ENCODE measurements around the gene FHAD1. TPM values are rescaled to one million over a fixed set of nuclear protein-coding genes. Genes with fewer than 3 reads are reported as not detected.

FHAD1 gene
- total RNA-seq, 1 experiment from 2014 or later, result 1.9 TPM

DNA sequence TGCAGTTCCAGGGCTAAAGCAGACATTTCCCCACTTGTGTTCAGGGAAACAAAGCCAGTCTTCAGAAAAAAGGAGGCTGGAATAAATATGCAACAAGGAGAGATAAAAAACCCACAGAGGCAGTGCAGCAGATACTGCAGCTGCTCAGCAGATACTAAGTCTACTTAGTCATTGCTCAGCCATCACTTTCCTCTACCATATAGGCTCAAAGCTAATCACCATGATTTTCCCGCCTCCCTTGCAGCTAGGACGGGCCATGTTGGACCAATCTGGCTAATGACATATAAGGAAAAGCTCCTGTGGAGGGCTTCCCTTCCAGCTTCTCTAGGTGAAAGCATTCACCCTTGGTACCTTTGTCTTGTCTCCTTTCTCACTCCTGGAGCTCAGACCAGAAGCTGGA lies 152.7 kb downstream of the FHAD1 start:
- H3K14ac ChIP-seq (ENCODE audit: insufficient read depth, low read length), result no peak overlapping the region
- Mint-ChIP-seq H3K4me3 (no peak overlapping the region), H3K27ac (no peak overlapping the region), H3K9me3 (peaks cover 15 to 22% of the 10 kb centered on the region in 2 experiments), H3K27me3 (ENCODE audit: low read depth) (peaks cover 13% of the 10 kb centered on the region), H3K4me1 (peaks cover 10 to 12% of the 10 kb centered on the region in 2 experiments), H3K36me3 (ENCODE audit: insufficient read depth in 1 of 3, low read depth in 3 of 3) (peaks cover 11 to 18% (median 13%) of the 10 kb centered on the region in 3 experiments)
- no peak overlapping the region for H2BK12ac ChIP-seq (ENCODE audit: insufficient read length, low read depth, low read length)
- no peak overlapping the region for H2BK5ac ChIP-seq (ENCODE audit: insufficient read length, low read length)
- no peak overlapping the region for H4K91ac ChIP-seq (ENCODE audit: insufficient read length, low read depth, low read length)
- no peak for DNase-seq
- no peak overlapping the region for H3K23ac ChIP-seq (ENCODE audit: insufficient read length, low read depth, low read length)
- no peaks in the 10 kb centered on the region; the same call in 1 of the 2 replicates for H3K27me3 ChIP-seq (ENCODE audit: insufficient read depth, low read length)
- H3K4ac ChIP-seq (ENCODE audit: low read depth, low read length), result no peak overlapping the region
- no peak overlapping the region for H4K8ac ChIP-seq (replicated peaks; ENCODE audit: insufficient read length, low read depth, low read length)
- no peaks in the 10 kb centered on the region for H3K4me1 ChIP-seq (ENCODE audit: insufficient read depth, low read length)
- no peak overlapping the region for H2AK5ac ChIP-seq (ENCODE audit: insufficient read length, low read length)
- H2BK15ac ChIP-seq (ENCODE audit: low read depth, low read length), result no peak overlapping the region
- H3T11ph ChIP-seq (ENCODE audit: low read length), result no peak overlapping the region
- H3K18ac ChIP-seq (ENCODE audit: insufficient read length, low read depth, low read length), result no peak overlapping the region
- WGBS (ENCODE audit: extremely low coverage, insufficient read length, low lambda C conversion rate), result no CpG with 5 or more reads among the region's 2 CpGs
- H4K20me1 ChIP-seq (ENCODE audit: control insufficient read depth, insufficient read depth, insufficient read length), result no peaks in the 10 kb centered on the region
- H3K4me2 ChIP-seq (ENCODE audit: insufficient read depth, insufficient read length, low read length), result no peak overlapping the region
- no peaks in the 10 kb centered on the region for H3K79me1 ChIP-seq (ENCODE audit: insufficient read depth, low read depth, low read length, poor library complexity, severe bottlenecking)
- H2BK20ac ChIP-seq (ENCODE audit: low read depth, low read length, poor library complexity, severe bottlenecking), result no peak overlapping the region
- no peaks in the 10 kb centered on the region for H3K79me2 ChIP-seq (ENCODE audit: insufficient read depth, low read length)
- no peaks in the 10 kb centered on the region for H3K9me3 ChIP-seq (ENCODE audit: control insufficient read depth, low read depth, low read length)
- no peaks in the 10 kb centered on the region for H3K23me2 ChIP-seq (ENCODE audit: insufficient read length, low read depth, low read length, poor library complexity, severe bottlenecking)
- H4K5ac ChIP-seq (ENCODE audit: insufficient read length, low read depth, low read length), result no peak overlapping the region
- TF ChIP-seq, protein P1, sequence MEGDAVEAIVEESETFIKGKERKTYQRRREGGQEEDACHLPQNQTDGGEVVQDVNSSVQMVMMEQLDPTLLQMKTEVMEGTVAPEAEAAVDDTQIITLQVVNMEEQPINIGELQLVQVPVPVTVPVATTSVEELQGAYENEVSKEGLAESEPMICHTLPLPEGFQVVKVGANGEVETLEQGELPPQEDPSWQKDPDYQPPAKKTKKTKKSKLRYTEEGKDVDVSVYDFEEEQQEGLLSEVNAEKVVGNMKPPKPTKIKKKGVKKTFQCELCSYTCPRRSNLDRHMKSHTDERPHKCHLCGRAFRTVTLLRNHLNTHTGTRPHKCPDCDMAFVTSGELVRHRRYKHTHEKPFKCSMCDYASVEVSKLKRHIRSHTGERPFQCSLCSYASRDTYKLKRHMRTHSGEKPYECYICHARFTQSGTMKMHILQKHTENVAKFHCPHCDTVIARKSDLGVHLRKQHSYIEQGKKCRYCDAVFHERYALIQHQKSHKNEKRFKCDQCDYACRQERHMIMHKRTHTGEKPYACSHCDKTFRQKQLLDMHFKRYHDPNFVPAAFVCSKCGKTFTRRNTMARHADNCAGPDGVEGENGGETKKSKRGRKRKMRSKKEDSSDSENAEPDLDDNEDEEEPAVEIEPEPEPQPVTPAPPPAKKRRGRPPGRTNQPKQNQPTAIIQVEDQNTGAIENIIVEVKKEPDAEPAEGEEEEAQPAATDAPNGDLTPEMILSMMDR (conservative IDR thresholded peaks at IDR 0.05), result no peak
- H3K27ac ChIP-seq (ENCODE audit: insufficient read length, low read depth, low read length), result no peak overlapping the region
- no peak overlapping the region for H2AFZ ChIP-seq (ENCODE audit: low read length)
- H3K56ac ChIP-seq (ENCODE audit: insufficient read length, low read depth, low read length), result no peak overlapping the region
- no peak overlapping the region for H2BK120ac ChIP-seq (ENCODE audit: low read depth, low read length, poor library complexity, severe bottlenecking)
- no peak overlapping the region for H3K9ac ChIP-seq (ENCODE audit: extremely low read depth, insufficient read length, low read length)
